GM12892 (cell line): ENCODE data around the gene ACLY. TPM values are rescaled to one million over a fixed set of nuclear protein-coding genes. Genes with fewer than 3 reads are reported as not detected.
A peak's percentile ranks its signal among the peaks of the same experiment; 100 is the strongest.

Experiments used
- DNase-seq: peaks from one replicate; pipeline ENCODE4 v3.0.0; 2011; ENCODE audit not compliant: insufficient read length
- FAIRE-seq: peaks from 2 replicates; lab custom pipeline; 2011; peaks lifted over from hg19 to GRCh38; lab: Jason Lieb, UNC
- POLR2A ChIP-seq: IDR thresholded peaks from 2 replicates; pipeline ENCODE4 v1.6.1; 2011; ENCODE audit warnings: low read depth, low read length, control low read depth
- POLR2AphosphoS5 ChIP-seq: IDR thresholded peaks from 2 replicates; pipeline ENCODE4 v1.6.1; 2011; ENCODE audit warnings: low read depth, low read length, control low read depth
- TAF1 ChIP-seq: IDR thresholded peaks from 2 replicates; pipeline ENCODE4 v1.6.1; 2011; ENCODE audit warnings: low read depth, mild to moderate bottlenecking, control low read depth, low read length, borderline replicate concordance
- polyA plus RNA-seq: library from polyadenylated mRNA; unstranded; fragments of >200 nt; gene quantifications from one replicate; pipeline ENCODE4 v1.2.1, GENCODE V29; 2012; ENCODE audit warnings: missing spikeins, inconsistent platforms; ENCODE audit not compliant: missing spikeins

Gene ACLY
- polyA plus RNA-seq: 65.0 TPM

- FAIRE-seq: peak; percentile 98
- DNase-seq: peak; percentile 100
- TF ChIP-seq POLR2AphosphoS5 (peak; percentile 82), TAF1 (peak; percentile 44; the same call in 1 of the 2 replicates), POLR2A (peak; percentile 84)
Observed at GRCh38 chr17:41918314-41919164, at the start of gene ACLY. Gene ACLY (minus strand): TSS chr17:41918951. CDS start chr17:41913873, 5,078 bp downstream.

DNA sequence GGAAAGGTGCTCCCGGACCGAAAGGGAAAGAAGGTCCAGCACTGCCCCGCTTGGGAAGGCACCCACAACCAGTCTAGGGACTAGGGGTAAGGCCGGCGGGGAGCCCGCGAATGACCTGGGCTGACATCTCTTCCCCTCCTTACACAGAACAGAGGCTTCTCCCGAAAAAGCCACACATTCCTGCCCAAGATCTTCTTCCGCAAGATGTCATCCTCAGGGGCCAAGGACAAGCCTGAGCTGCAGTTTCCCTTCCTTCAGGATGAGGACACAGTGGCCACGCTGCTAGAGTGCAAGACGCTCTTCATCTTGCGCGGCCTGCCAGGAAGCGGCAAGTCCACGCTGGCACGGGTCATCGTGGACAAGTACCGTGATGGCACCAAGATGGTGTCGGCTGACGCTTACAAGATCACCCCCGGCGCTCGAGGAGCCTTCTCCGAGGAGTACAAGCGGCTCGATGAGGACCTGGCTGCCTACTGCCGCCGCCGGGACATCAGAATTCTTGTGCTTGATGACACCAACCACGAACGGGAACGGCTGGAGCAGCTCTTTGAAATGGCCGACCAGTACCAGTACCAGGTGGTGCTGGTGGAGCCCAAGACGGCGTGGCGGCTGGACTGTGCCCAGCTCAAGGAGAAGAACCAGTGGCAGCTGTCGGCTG lies 49.3 kb upstream of the ACLY start:
- FAIRE-seq: no peak
- TF ChIP-seq TAF1: no peak
- DNase-seq: no peak

DNA sequence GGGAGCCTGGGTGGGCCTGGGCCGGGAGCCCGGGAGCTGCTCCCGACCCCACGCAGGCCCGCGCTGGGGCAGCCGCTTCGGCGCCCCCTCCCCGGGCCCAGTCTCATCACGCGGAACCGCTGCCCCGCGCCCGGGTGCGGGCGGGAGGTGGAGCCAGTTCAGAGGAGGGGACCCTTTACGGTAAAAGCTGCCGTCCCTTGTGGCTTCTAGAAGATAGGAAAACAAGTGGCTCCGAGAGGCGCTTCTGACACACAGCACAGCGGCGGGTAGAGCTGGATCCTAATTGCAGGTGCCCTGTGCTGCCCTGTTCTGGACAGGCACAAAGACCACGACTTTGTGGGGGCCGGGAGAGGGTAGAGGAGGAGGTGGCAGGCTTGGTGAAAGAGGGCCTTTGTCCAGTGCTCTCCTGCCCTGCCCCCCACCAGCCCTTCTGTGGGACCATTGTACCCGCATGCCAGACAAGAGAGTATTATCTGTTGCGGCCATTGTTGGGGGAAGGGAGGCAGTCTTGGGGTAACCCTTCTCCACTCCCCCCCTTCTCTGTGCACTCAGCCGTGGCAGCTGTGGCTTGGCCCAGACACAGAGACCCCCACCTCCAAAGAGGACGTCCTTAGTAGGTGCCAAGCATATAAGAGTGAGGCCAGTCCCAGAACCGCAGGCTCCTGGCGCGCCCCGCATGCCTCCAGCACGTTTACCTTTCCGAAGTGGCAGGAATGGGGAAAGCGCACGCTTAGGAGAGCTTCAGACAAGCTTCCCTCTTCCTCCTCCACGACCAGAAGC lies 48.6 kb upstream of the ACLY start:
- DNase-seq (peak; percentile 50), FAIRE-seq (peak; percentile 70)
- TF ChIP-seq TAF1 (no peak), POLR2A (no peak), POLR2AphosphoS5 (peak; percentile 16)

DNA sequence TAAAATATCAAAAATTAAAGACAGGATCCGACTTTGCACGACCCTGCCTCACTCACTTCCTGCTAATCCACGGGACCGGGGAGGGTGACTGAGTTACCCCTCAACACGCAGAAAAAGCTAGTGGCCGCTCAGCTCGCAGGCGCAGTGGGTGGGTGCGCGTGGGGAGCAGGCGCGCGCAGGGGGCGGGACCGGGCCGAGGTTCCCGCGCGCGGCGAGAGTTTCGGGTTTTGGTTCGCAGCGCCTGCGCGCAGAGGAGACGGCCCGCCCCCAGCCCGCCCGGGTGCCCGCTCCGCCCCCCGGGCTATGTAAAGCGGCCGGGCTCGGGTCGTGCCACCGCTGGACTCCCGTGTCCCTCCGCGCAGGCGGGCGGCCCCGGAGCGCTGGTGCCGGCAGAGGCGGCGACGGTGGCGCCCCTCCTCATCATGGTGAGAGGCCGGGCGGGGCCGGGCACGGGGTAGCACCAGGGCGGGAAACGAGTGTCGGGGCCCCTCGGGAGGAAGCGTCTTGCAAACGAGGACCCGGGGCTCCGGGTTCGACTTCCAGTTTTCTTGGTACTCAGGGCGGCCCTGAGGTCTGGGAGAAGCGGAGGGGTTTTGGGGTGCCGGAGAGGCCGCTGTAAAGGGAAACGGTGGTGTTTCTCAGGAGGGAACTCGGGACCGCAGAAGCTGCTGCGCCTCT lies 47.9 kb upstream of the ACLY start, which contains the start of gene CNP:
Gene CNP, plus strand, starts transcription at position 333 of the 678 bp plus-strand sequence. Its CDS starts 90 bp downstream, at position 423.
- TF ChIP-seq POLR2AphosphoS5 (peak; percentile 57), TAF1 (peak; percentile 33; the same call in 1 of the 2 replicates), POLR2A (peak; percentile 69)
- FAIRE-seq (peak; percentile 73), DNase-seq (peak; percentile 95)

- peak; percentile 62 for DNase-seq
- FAIRE-seq: peak; percentile 97
- TF ChIP-seq POLR2AphosphoS5 (no peak), POLR2A (no peak), TAF1 (no peak)
Observed at GRCh38 chr17:41965694-41966462, 47.1 kb upstream of the ACLY start.

- FAIRE-seq (peak; percentile 86), DNase-seq (peak; percentile 76)
- TF ChIP-seq POLR2A (no peak), TAF1 (no peak), POLR2AphosphoS5 (no peak)
Observed at GRCh38 chr17:41962768-41963434, 44.1 kb upstream of the ACLY start.

DNA sequence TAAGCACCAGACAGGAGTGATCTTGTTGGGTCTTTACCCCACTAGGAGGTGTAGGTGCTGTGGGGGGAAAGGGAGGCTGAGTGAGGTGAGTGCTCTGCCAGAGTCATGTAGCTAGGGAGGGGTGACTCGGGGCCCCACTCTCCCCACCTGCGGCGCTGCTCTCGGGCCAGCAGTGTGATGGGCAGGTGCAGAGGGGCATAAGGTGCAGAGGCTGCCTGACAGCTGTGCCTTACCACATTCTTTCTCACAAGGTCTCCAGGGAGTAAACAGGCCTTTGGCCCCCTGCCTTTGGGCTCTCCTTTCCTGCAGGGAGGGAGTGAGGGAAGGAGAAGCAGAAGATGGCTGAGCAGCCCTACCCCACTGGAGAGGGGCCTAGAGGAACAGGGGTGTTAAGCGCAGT lies 43.4 kb upstream of the ACLY start:
- DNase-seq (no peak), FAIRE-seq (no peak)
- TF ChIP-seq TAF1: no peak
- no peak for TF ChIP-seq POLR2AphosphoS5
- no peak for TF ChIP-seq POLR2A

DNA sequence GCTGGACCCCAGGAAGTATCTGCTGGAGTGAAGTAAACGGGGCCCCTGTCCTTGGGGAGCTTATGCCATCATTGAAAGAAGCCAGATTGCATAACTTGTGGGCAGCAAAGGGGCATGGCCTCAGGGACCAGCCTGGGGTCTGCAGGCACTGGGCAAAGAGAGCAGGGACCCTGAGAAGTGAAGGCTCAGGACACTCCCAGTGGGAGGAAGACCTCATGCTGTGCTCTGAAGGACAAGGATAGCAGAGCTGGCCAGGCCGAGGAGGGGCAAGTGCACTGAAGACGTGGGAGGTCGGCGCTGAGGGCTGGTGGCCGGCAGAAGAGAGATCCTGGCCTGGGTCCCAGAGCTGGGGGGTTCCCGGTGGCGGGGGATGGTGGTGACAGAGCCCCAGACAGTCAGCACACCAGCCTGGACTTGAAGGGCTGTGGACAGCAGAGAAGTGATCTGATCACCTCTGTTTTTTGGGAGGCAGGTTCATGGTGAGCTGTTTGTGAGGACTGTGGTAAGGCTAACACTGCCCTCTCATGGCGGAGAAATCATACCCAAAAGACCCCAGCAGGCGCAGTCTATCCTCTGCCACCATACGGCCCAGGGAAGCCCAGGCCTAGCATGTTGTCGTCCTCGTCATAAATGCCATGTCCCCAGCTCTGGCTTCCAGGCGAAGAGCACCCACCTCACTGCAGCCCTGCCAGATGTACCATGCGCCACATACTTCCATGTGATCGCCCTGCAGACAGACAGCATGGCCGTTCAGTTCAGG lies 40.8 kb upstream of the ACLY start:
- TF ChIP-seq TAF1 (no peak), POLR2AphosphoS5 (no peak), POLR2A (no peak)
- FAIRE-seq (no peak), DNase-seq (no peak)

DNA sequence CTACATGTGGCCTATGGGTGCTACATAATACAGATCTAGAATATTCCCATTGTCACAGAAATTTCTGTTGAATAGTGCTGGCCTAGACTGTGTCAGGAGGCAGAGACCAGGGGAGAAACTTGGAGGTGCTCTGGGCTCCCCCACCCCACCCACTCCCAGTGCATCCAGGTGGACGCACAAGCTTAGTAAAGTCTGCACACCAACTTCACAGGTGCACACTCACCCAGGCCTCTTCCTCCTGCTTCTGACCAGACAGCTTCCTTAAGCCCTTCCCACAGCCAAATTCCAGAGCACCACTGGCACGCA lies 40.2 kb upstream of the ACLY start:
- FAIRE-seq (no peak), DNase-seq (no peak)
- TF ChIP-seq TAF1 (no peak), POLR2AphosphoS5 (no peak)
